HT-29 (cell line): ENCODE measurements around the gene CYTIP. TPM values are rescaled to one million over a fixed set of nuclear protein-coding genes. Genes with fewer than 3 reads are reported as not detected.
"Not testable (repeated sequence)": the region's sequence is repeated elsewhere in the genome, so short reads cannot be mapped to it uniquely, and the experiment has no call there.

Source experiments
- DNase-seq: peaks from one replicate; pipeline ENCODE4 v3.0.0-alpha.2; 2015; ENCODE audit warnings: low spot score
- total RNA-seq: library from RNA; depleted of rRNA; stranded (reverse); fragments of >200 nt; shearing (Covaris generic); gene quantifications from 2 replicates; pipeline ENCODE4 v1.2.3, GENCODE V29; 2014

CYTIP gene
- total RNA-seq, 1 experiment from 2014 or later: not detected

- DNase-seq: no peak
Observed at GRCh38 chr2:157426477-157426994, 17.4 kb downstream of the CYTIP start.

- no peak for DNase-seq
Observed at GRCh38 chr2:157424374-157424773, 19.5 kb downstream of the CYTIP start.

GRCh38 chr2:157421964-157422363 lies 21.9 kb downstream of the CYTIP start:
- DNase-seq: no peak

- DNase-seq: no peak
Observed at GRCh38 chr2:157421331-157421944, 22.5 kb downstream of the CYTIP start.

GRCh38 chr2:157420771-157421323 lies 23.0 kb downstream of the CYTIP start:
- no peak for DNase-seq

- DNase-seq: no peak
Observed at GRCh38 chr2:157419031-157419575, 24.8 kb downstream of the CYTIP start.

- DNase-seq: no peak
Observed at GRCh38 chr2:157418239-157418641, 25.6 kb downstream of the CYTIP start.

- DNase-seq: no peak
Observed at GRCh38 chr2:157415591-157416101, 28.2 kb downstream of the CYTIP start.

- DNase-seq: no peak
Observed at GRCh38 chr2:157414050-157414449, 29.8 kb downstream of the CYTIP start.

- no peak for DNase-seq
Observed at GRCh38 chr2:157413326-157414035, 30.4 kb downstream of the CYTIP start.

- no peak for DNase-seq
Observed at GRCh38 chr2:157411624-157412336, 32.1 kb downstream of the CYTIP start.

GRCh38 chr2:157405398-157405797 lies 38.5 kb downstream of the CYTIP start:
- DNase-seq: not testable (repeated sequence)

GRCh38 chr2:157404363-157404762 lies 39.5 kb downstream of the CYTIP start:
- no peak for DNase-seq

- DNase-seq: not testable (repeated sequence)
Observed at GRCh38 chr2:157402801-157403485, 40.9 kb downstream of the CYTIP start.

- DNase-seq: peak; percentile 55
Observed at GRCh38 chr2:157395811-157396210, 48.1 kb downstream of the CYTIP start.

GRCh38 chr2:157394928-157395327 lies 49.0 kb downstream of the CYTIP start:
- no peak for DNase-seq

GRCh38 chr2:157393348-157393747 lies 50.5 kb downstream of the CYTIP start:
- no peak for DNase-seq

GRCh38 chr2:157388827-157389226 lies 55.1 kb downstream of the CYTIP start:
- no peak for DNase-seq

- DNase-seq: no peak
Observed at GRCh38 chr2:157386747-157387146, 57.1 kb downstream of the CYTIP start.

GRCh38 chr2:157386247-157386646 lies 57.6 kb downstream of the CYTIP start:
- no peak for DNase-seq

GRCh38 chr2:157377861-157378260 lies 66.0 kb downstream of the CYTIP start:
- DNase-seq: no peak
